CD14-positive monocyte (primary cell): ENCODE measurements around the gene DTX4. TPM values are rescaled to one million over a fixed set of nuclear protein-coding genes. Genes with fewer than 3 reads are reported as not detected.

ENCODE experiments used
- DNase-seq, 3 donors: peaks; one replicate each; pipeline ENCODE4 v3.0.0-alpha.2; 2011 to 2022
- H2AFZ ChIP-seq: 2 replicates; pipeline ENCODE4 v1.6.0; 2012; ENCODE audit warnings: mild to moderate bottlenecking, low read depth, low read length, inconsistent platforms; ENCODE audit not compliant: insufficient read depth, poor library complexity, severe bottlenecking
- H3K27ac ChIP-seq, 2 donors: 1 replicate in 1 of 2; 2 replicates in 1 of 2; pipeline ENCODE4 v1.5.1; 2012 to 2013; ENCODE audit warnings: low read length in 2 of 2, control low read depth in 1 of 2, inconsistent platforms in 1 of 2, low read depth in 1 of 2, mild to moderate bottlenecking in 1 of 2
- H3K27me3 ChIP-seq, 2 donors: one replicate each; pipeline versions ENCODE4 v1.6.0 to v1.6.1; 2011 to 2013; ENCODE audit warnings: low read length in 2 of 2; ENCODE audit not compliant: control insufficient read depth in 2 of 2, insufficient read depth in 2 of 2
- H3K36me3 ChIP-seq, 2 donors: replicated peaks in 1 of 2; 1 replicate in 1 of 2; 2 replicates in 1 of 2; pipeline versions ENCODE4 v1.5.1 to v1.6.1; 2012 to 2013; ENCODE audit warnings: low read length in 2 of 2, control low read depth in 1 of 2, inconsistent platforms in 1 of 2, mild to moderate bottlenecking in 1 of 2; ENCODE audit not compliant: insufficient read depth in 2 of 2, control insufficient read depth in 1 of 2
- H3K4me1 ChIP-seq, 2 donors: 1 replicate in 1 of 2; 2 replicates in 1 of 2; pipeline versions ENCODE4 v1.5.1 to v1.6.1; 2012 to 2013; ENCODE audit warnings: low read length in 2 of 2, control low read depth in 1 of 2, inconsistent platforms in 1 of 2, mild to moderate bottlenecking in 1 of 2, moderate library complexity in 1 of 2; ENCODE audit not compliant: insufficient read depth in 2 of 2, control insufficient read depth in 1 of 2
- H3K4me2 ChIP-seq: replicated peaks from 2 replicates; pipeline ENCODE3; 2012; ENCODE audit warnings: low read length, moderate library complexity, mild to moderate bottlenecking; ENCODE audit not compliant: poor library complexity, severe bottlenecking; ENCODE audit errors: extremely low read depth
- H3K4me3 ChIP-seq, 3 experiments: fragments of 200-600 bp in 1 of 3; sonication (generic) in 1 of 3; replicated peaks in 1 of 3; 1 replicate in 2 of 3; 2 replicates in 1 of 3; pipeline ENCODE4 v1.5.1; 2011 to 2013; ENCODE audit warnings: low read length in 3 of 3, mild to moderate bottlenecking in 3 of 3, control low read depth in 2 of 3, low read depth in 2 of 3, inconsistent platforms in 1 of 3, moderate library complexity in 1 of 3
- H3K79me2 ChIP-seq: 2 replicates; pipeline ENCODE4 v1.6.0; 2012; ENCODE audit warnings: mild to moderate bottlenecking, control low read depth, inconsistent platforms, low read length, moderate library complexity; ENCODE audit not compliant: insufficient read depth
- H3K9ac ChIP-seq: 2 replicates; pipeline ENCODE4 v1.6.0; 2017; ENCODE audit warnings: low read length, mild to moderate bottlenecking; ENCODE audit not compliant: insufficient read depth, poor library complexity, severe bottlenecking
- H3K9me3 ChIP-seq, 2 donors: replicated peaks in 1 of 2; 1 replicate in 1 of 2; 2 replicates in 1 of 2; pipeline versions ENCODE4 v1.5.1 to v1.6.1; 2012 to 2013; ENCODE audit warnings: low read length in 2 of 2, control low read depth in 1 of 2; ENCODE audit not compliant: control insufficient read depth in 1 of 2, insufficient read depth in 1 of 2
- H4K20me1 ChIP-seq: 2 replicates; pipeline ENCODE4 v1.6.0; 2012; ENCODE audit warnings: mild to moderate bottlenecking, low read length, control low read depth, moderate library complexity; ENCODE audit not compliant: insufficient read depth
- H3K27ac Mint-ChIP-seq, 7 donors: one replicate each; pipeline ENCODE4 v1.8.0; 2020; ENCODE audit warnings: mild to moderate bottlenecking in 7 of 7, mixed read lengths in 7 of 7, moderate library complexity in 6 of 7, inconsistent platforms in 2 of 7
- H3K27me3 Mint-ChIP-seq, 3 donors: one replicate each; pipeline ENCODE4 v1.8.0; 2021 to 2022; ENCODE audit warnings: low read depth in 3 of 3, mild to moderate bottlenecking in 3 of 3, mixed read lengths in 3 of 3, moderate library complexity in 3 of 3, inconsistent platforms in 1 of 3
- H3K36me3 Mint-ChIP-seq, 2 donors: one replicate each; pipeline ENCODE4 v1.8.0; 2020; ENCODE audit warnings: mixed read lengths in 2 of 2, inconsistent platforms in 1 of 2, mild to moderate bottlenecking in 1 of 2
- H3K4me1 Mint-ChIP-seq: one replicate; pipeline ENCODE4 v1.8.0; 2020; ENCODE audit warnings: mild to moderate bottlenecking, mixed read lengths
- H3K4me3 Mint-ChIP-seq, 2 donors: one replicate each; pipeline ENCODE4 v1.8.0; 2020; ENCODE audit warnings: mild to moderate bottlenecking in 2 of 2, mixed read lengths in 2 of 2, moderate library complexity in 1 of 2
- H3K9me3 Mint-ChIP-seq, 7 donors: one replicate each; pipeline ENCODE4 v1.8.0; 2020 to 2022; ENCODE audit warnings: mixed read lengths in 7 of 7, mild to moderate bottlenecking in 6 of 7, moderate library complexity in 6 of 7, inconsistent platforms in 2 of 7
- CTCF ChIP-seq: fragments of 200-600 bp; IDR thresholded peaks from one replicate; pipeline ENCODE4 v1.8.0; 2022; ENCODE audit warnings: antibody characterized with exemption, mild to moderate bottlenecking
- WGBS: methylation state at CpG from one replicate; pipeline ENCODE4 v1.1.5; 2013; ENCODE audit warnings: missing lambda C conversion rate; ENCODE audit not compliant: insufficient coverage; 5-methylcytosine and 5-hydroxymethylcytosine counted together
- intact Hi-C, 2 donors: fragments of 100-400 bp; cut with micrococcal nuclease; formaldehyde crosslinking; loops; one replicate each; pipeline versions ENCODE4 v1.15.0 to v1.15.1; 2023
- polyA plus RNA-seq, 3 donors: library from polyadenylated mRNA; depleted of rRNA in 1 of 3; unstranded in 2 of 3; stranded (reverse) in 1 of 3; fragments of 300-500 nt in 2 of 3; fragments of >200 nt in 1 of 3; fragmentation: Illumina TruSeq in 2 of 3; gene quantifications; 1 replicate in 2 of 3; 2 replicates in 1 of 3; pipeline ENCODE4 v1.2.3, GENCODE V29; 2012 to 2021

The DTX4 gene
- polyA plus RNA-seq, 3 donors, result 0.96 to 1.9 (median 1.1) TPM

DNA sequence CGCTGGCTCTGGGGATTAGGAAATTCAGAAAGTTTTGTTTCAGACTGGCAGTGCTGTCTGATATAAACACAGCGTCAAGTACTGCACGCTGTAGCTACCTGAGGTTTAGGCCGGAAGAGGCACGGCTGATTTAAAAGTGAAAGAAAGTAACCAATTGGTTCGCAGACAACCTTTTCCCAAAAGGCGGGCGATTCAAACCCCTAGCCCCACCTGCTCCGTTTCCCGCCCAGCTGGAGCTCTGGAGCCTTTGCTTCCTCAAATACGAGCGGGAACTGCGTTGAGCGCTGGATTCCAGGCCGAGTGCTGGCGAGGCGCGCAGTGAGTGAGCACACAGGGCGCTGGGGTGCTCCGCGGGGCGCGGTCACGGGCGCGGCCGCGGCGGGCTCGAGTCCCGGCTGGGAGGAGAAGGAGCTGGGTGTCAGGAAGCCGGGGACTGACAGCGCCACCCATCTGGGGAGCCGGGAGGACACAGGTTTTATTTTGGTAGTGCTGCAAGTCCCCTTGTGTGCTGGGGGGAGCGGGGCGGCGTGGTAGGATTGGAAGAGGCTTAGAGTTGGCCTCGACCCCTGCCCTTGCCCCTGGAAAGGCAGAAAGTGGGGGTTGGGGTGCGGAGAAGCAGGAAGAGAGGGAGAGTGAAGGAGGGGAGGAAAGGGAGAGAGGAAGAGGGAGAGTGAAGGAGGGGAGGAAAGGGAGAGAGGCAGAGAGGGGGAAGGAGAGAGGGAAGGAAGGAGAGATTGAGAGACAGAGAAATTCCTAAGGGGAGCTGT, 27.2 kb upstream of the DTX4 start:
- Histone ChIP-seq H3K27me3 (no peaks in the 10 kb centered on the region), H3K4me2 (peak overlapping the region; percentile 99), H3K36me3 (peaks cover 11 to 29% of the 10 kb centered on the region in 2 donors), H3K4me3 (peak overlapping the region; percentile 53 to 99 (median 55)), H2AFZ (peak overlapping the region; percentile 86), H4K20me1 (peaks cover 4% of the 10 kb centered on the region), H3K27ac (peak overlapping the region; percentile 91 to 99), H3K9ac (peak overlapping the region; percentile 70), H3K79me2 (peaks cover 70% of the 10 kb centered on the region), H3K4me1 (peaks cover 43 to 56% of the 10 kb centered on the region in 2 donors), H3K9me3 (no peaks in the 10 kb centered on the region)
- Mint-ChIP-seq H3K27ac (peak overlapping the region; percentile 96 to 98 (median 97)), H3K4me3 (peak overlapping the region; percentile 82 to 97), H3K36me3 (peaks cover 20 to 26% of the 10 kb centered on the region in 2 donors), H3K27me3 (no peaks in the 10 kb centered on the region), H3K9me3 (no peaks in the 10 kb centered on the region), H3K4me1 (peaks cover 61% of the 10 kb centered on the region)
- DNase-seq, result peak; percentile 71 to 85 (median 79)
- TF ChIP-seq CTCF, result no peak
- WGBS, result under 1% methylated on average over 35 of the region's 39 CpGs
- intact Hi-C loops, result loop anchor here (5.0 to 10.0 kb wide), 3 partner anchors 37 to 570 kb away; partner anchors contain the start of genes FAM111B (in 1 of the 2), LPXN (in 1 of the 2) and ZFP91 (in 1 of the 2)

- Histone ChIP-seq H3K27ac (peak overlapping the region; percentile 91 to 99), H3K36me3 (peaks cover 15 to 37% of the 10 kb centered on the region in 2 donors), H3K4me2 (peak overlapping the region; percentile 99), H3K27me3 (no peaks in the 10 kb centered on the region), H3K4me1 (peaks cover 43 to 56% of the 10 kb centered on the region in 2 donors), H2AFZ (no peak overlapping the region), H3K4me3 (peak overlapping the region; percentile 53 to 99 (median 55)), H3K79me2 (peaks cover 75% of the 10 kb centered on the region), H4K20me1 (peaks cover 4% of the 10 kb centered on the region), H3K9me3 (no peaks in the 10 kb centered on the region), H3K9ac (peak overlapping the region; percentile 70)
- WGBS, result no CpG with 5 or more reads among the region's 4 CpGs
- Mint-ChIP-seq H3K36me3 (peaks cover 25 to 29% of the 10 kb centered on the region in 2 donors), H3K27ac (peak overlapping the region; percentile 90 to 98 (median 97)), H3K9me3 (no peaks in the 10 kb centered on the region), H3K4me3 (peak overlapping the region; percentile 82 to 97), H3K27me3 (no peaks in the 10 kb centered on the region), H3K4me1 (peaks cover 62% of the 10 kb centered on the region)
- DNase-seq, result peak; percentile 83 to 94 (median 93)
- intact Hi-C loops, result loop anchor here in 1 of 2 donors (10.0 kb wide), 1 partner anchor 571 kb away; the partner anchor contains the start of genes LPXN and ZFP91
- TF ChIP-seq CTCF, result no peak
Measured at GRCh38 chr11:59145534-59145933, 26.4 kb upstream of the DTX4 start.
